Measurements from ENCODE around the gene SNN.

GRCh38 chr16:11688520-11688886, 20.2 kb downstream of the SNN start:
- TF ChIP-seq CTCF (IDR thresholded peaks at IDR 0.05) (no peak), MAFK (IDR thresholded peaks at IDR 0.05; ENCODE audit: partially characterized antibody) (no peak), RCOR1 (IDR thresholded peaks at IDR 0.05; ENCODE audit: low read depth, low read length) (no peak), PBX3 (IDR thresholded peaks at IDR 0.05) (no peak), POLR2A (IDR thresholded peaks at IDR 0.05; ENCODE audit: low read length) (no peak), EHF (CRISPR knock-in tag; IDR thresholded peaks at IDR 0.05) (no peak), ESRRA (IDR thresholded peaks at IDR 0.05; ENCODE audit: borderline replicate concordance, low read length) (no peak), CEBPB (IDR thresholded peaks at IDR 0.05) (no peak), MAX (IDR thresholded peaks at IDR 0.05) (no peak)

Data from A549 (cell line).